DND-41 (cell line): Measurements from ENCODE around the gene CALML4.

Experiments
- ATAC-seq: fragments of 200-7000 bp; cut with Tn5 transposase; 3 replicates; pipeline ENCODE4 v1.9.1; 2021; ENCODE audit warnings: low read depth; ENCODE audit not compliant: insufficient read depth
- DNase-seq: peaks from one replicate; pipeline ENCODE4 v3.0.0-alpha.2; 2020
- H2AFZ ChIP-seq: 2 replicates; pipeline ENCODE4 v1.6.0; 2012; ENCODE audit warnings: low read depth, low read length
- H3K27ac ChIP-seq: 2 replicates; pipeline ENCODE4 v1.5.1; 2012; ENCODE audit warnings: low read length, inconsistent platforms
- H3K27me3 ChIP-seq: fragments of 200-600 bp; sonication (generic); 2 replicates; pipeline ENCODE4 v1.6.0; 2012; ENCODE audit warnings: low read length, mild to moderate bottlenecking, inconsistent platforms; ENCODE audit not compliant: insufficient read depth, poor library complexity
- H3K36me3 ChIP-seq: 2 replicates; pipeline ENCODE4 v1.5.1; 2012; ENCODE audit warnings: low read length, inconsistent platforms; ENCODE audit not compliant: insufficient read depth
- H3K4me1 ChIP-seq: 2 replicates; pipeline ENCODE4 v1.5.1; 2012; ENCODE audit warnings: mild to moderate bottlenecking, low read length; ENCODE audit not compliant: insufficient read depth
- H3K4me2 ChIP-seq: 2 replicates; pipeline ENCODE4 v1.6.0; 2012; ENCODE audit warnings: mild to moderate bottlenecking, moderate library complexity, low read length, inconsistent platforms; ENCODE audit not compliant: insufficient read depth
- H3K4me3 ChIP-seq, 2 experiments: fragments of 200-600 bp in 1 of 2; shearing (Covaris generic) in 1 of 2; 2 replicates each; pipeline ENCODE4 v1.5.1; 2012 to 2016; ENCODE audit warnings: inconsistent platforms in 2 of 2, low read length in 2 of 2, mild to moderate bottlenecking in 2 of 2, low read depth in 1 of 2, moderate library complexity in 1 of 2
- H3K79me2 ChIP-seq: 2 replicates; pipeline ENCODE4 v1.6.0; 2012; ENCODE audit warnings: low read length, inconsistent platforms; ENCODE audit not compliant: insufficient read depth
- H3K9ac ChIP-seq: 2 replicates; pipeline ENCODE4 v1.6.0; 2012; ENCODE audit warnings: low read depth, mild to moderate bottlenecking, inconsistent platforms, low read length, moderate library complexity
- H3K9me3 ChIP-seq: 2 replicates; pipeline ENCODE4 v1.5.1; 2012; ENCODE audit warnings: low read length, moderate library complexity, mild to moderate bottlenecking, inconsistent platforms; ENCODE audit not compliant: insufficient read depth, severe bottlenecking
- H4K20me1 ChIP-seq: 2 replicates; pipeline ENCODE4 v1.6.0; 2012; ENCODE audit warnings: low read length; ENCODE audit not compliant: insufficient read depth
- CTCF ChIP-seq: IDR thresholded peaks from 2 replicates; pipeline ENCODE4 v1.5.1; 2012; ENCODE audit warnings: borderline replicate concordance, low read length, moderate library complexity, mild to moderate bottlenecking; ENCODE audit not compliant: poor library complexity, severe bottlenecking; ENCODE audit errors: extremely low read depth
- EZH2 ChIP-seq: IDR thresholded peaks from 3 replicates; pipeline ENCODE4 v1.6.1; 2012; ENCODE audit warnings: borderline replicate concordance, low read depth, mild to moderate bottlenecking, moderate library complexity, low read length, inconsistent platforms; ENCODE audit not compliant: severe bottlenecking

Gene CALML4

DNA sequence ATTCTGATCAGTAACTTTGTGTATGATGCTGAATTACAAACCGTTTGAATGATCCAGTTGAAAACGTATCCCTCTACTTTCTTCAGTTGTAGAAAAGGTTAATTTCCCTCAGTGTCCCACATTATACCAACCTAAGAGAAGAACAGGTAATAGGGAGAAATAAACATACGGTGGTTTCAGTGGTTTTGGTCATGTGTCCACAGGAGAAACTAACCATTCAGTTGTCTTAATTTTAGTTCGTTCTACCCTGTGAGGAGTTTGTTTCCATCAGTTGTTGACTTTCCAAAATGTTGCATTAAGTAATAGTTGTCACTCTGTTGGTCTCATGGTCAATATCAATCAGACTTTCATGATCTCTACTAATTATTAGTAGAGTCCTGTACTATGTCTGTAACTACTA is 15.1 kb downstream of the CALML4 start:
- no peak overlapping the region for H3K4me3 ChIP-seq
- no peaks in the 10 kb centered on the region for H4K20me1 ChIP-seq
- no peak for TF ChIP-seq CTCF
- TF ChIP-seq EZH2: no peak
- no peak overlapping the region for H3K9ac ChIP-seq
- H3K27me3 ChIP-seq: no peaks in the 10 kb centered on the region
- DNase-seq (no peak), ATAC-seq (no peak)
- no peaks in the 10 kb centered on the region for H3K4me1 ChIP-seq
- H3K27ac ChIP-seq: no peak overlapping the region
- no peak overlapping the region for H3K4me2 ChIP-seq
- peaks cover 63% of the 10 kb centered on the region for H3K36me3 ChIP-seq
- no peaks in the 10 kb centered on the region for H3K79me2 ChIP-seq
- H2AFZ ChIP-seq: no peak overlapping the region
- H3K9me3 ChIP-seq: no peaks in the 10 kb centered on the region

DNA sequence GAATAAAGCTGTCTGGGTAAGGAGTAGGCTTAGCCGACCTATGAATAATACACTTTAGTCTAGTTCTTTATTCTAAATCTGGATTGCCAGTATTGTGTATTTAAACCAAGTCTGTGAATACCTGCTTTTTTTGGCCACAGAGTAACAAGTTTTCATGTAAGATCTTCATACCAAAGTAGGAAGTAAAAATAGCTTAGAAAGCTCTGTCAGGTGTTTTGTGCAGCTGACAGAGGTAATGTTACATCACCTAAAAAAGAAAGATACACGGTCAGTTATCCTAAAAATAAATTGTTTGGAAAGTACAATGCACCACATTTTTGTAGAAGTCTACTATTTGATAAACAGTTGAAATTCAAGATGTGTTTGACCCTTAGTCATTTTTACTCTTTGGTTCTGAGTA is 16.5 kb downstream of the CALML4 start:
- Histone ChIP-seq H3K4me3 (no peak overlapping the region), H3K79me2 (no peaks in the 10 kb centered on the region), H3K4me2 (no peak overlapping the region), H3K27ac (no peak overlapping the region), H3K9ac (no peak overlapping the region), H4K20me1 (no peaks in the 10 kb centered on the region), H3K27me3 (no peaks in the 10 kb centered on the region), H2AFZ (no peak overlapping the region), H3K9me3 (no peaks in the 10 kb centered on the region), H3K36me3 (peaks cover 76% of the 10 kb centered on the region), H3K4me1 (no peaks in the 10 kb centered on the region)
- ATAC-seq (no peak), DNase-seq (no peak)
- TF ChIP-seq EZH2 (no peak), CTCF (no peak)

- no peak for ATAC-seq
- H3K4me2 ChIP-seq: no peak overlapping the region
- no peaks in the 10 kb centered on the region for H3K9me3 ChIP-seq
- H2AFZ ChIP-seq: no peak overlapping the region
- no peaks in the 10 kb centered on the region for H3K4me1 ChIP-seq
- no peaks in the 10 kb centered on the region for H3K79me2 ChIP-seq
- H3K36me3 ChIP-seq: peaks cover 76% of the 10 kb centered on the region
- H3K27ac ChIP-seq: no peak overlapping the region
- H3K4me3 ChIP-seq: no peak overlapping the region
- no peaks in the 10 kb centered on the region for H4K20me1 ChIP-seq
- H3K9ac ChIP-seq: no peak overlapping the region
- no peak for TF ChIP-seq CTCF
- TF ChIP-seq EZH2: no peak
- DNase-seq: no peak
- no peaks in the 10 kb centered on the region for H3K27me3 ChIP-seq
Observed at GRCh38 chr15:68187559-68187958, 17.6 kb downstream of the CALML4 start.

- Histone ChIP-seq H3K4me3 (no peak overlapping the region), H3K27ac (no peak overlapping the region), H4K20me1 (no peaks in the 10 kb centered on the region), H3K9ac (no peak overlapping the region), H3K9me3 (no peaks in the 10 kb centered on the region), H3K27me3 (no peaks in the 10 kb centered on the region), H3K36me3 (peaks cover 73% of the 10 kb centered on the region), H3K4me1 (no peaks in the 10 kb centered on the region), H2AFZ (no peak overlapping the region), H3K79me2 (no peaks in the 10 kb centered on the region), H3K4me2 (no peak overlapping the region)
- no peak for ATAC-seq
- no peak for DNase-seq
- TF ChIP-seq EZH2 (no peak), CTCF (no peak)
Observed at GRCh38 chr15:68186671-68187397, 18.3 kb downstream of the CALML4 start.
